HG02884 (cell line): ENCODE data around the gene PODNL1.

Experiments
- ATAC-seq: cut with Tn5 transposase; IDR thresholded peaks from one replicate; pipeline ENCODE4 v1.9.1; 2021; ENCODE audit warnings: mild to moderate bottlenecking, moderate library complexity; ENCODE audit not compliant: unreplicated experiment

Gene PODNL1, protein sequence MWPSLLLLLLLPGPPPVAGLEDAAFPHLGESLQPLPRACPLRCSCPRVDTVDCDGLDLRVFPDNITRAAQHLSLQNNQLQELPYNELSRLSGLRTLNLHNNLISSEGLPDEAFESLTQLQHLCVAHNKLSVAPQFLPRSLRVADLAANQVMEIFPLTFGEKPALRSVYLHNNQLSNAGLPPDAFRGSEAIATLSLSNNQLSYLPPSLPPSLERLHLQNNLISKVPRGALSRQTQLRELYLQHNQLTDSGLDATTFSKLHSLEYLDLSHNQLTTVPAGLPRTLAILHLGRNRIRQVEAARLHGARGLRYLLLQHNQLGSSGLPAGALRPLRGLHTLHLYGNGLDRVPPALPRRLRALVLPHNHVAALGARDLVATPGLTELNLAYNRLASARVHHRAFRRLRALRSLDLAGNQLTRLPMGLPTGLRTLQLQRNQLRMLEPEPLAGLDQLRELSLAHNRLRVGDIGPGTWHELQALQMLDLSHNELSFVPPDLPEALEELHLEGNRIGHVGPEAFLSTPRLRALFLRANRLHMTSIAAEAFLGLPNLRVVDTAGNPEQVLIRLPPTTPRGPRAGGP

GRCh38 chr19:13938301-13939064 lies at the start of gene PODNL1:
Gene PODNL1, minus strand, starts transcription at chr19:13938417. Its CDS starts 236 bp downstream, at chr19:13938181.
- ATAC-seq, result no peak

GRCh38 chr19:13987101-13987890 lies 49.1 kb upstream of the PODNL1 start:
- ATAC-seq, result no peak

DNA sequence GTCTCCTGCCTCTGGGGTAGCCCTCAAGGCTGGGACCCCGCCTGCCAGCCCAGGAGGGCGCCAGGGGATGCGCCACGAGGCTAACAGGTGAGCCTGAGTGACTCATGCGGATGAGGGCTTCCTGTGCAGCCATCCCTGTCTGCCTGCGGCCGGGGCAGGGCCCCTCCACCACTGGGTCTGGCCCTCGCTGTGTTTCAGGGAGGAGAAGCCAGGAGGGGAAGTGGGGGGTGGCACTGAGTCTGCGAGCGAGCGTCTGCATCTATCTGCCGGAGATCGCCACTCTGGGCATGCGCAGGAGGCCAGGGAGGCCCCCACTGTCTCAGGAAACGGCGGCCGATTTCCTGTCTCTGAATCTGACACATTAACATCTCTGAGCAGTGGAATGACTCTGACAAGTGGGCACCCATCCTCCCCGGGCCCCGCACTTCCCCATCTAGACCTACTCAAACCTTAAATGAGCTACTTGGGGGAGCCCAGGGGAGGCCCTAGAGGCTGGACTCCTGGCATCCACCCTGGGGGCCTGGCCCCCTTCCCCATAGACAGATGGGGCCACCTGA lies 48.2 kb upstream of the PODNL1 start:
- peak; percentile 69 for ATAC-seq

DNA sequence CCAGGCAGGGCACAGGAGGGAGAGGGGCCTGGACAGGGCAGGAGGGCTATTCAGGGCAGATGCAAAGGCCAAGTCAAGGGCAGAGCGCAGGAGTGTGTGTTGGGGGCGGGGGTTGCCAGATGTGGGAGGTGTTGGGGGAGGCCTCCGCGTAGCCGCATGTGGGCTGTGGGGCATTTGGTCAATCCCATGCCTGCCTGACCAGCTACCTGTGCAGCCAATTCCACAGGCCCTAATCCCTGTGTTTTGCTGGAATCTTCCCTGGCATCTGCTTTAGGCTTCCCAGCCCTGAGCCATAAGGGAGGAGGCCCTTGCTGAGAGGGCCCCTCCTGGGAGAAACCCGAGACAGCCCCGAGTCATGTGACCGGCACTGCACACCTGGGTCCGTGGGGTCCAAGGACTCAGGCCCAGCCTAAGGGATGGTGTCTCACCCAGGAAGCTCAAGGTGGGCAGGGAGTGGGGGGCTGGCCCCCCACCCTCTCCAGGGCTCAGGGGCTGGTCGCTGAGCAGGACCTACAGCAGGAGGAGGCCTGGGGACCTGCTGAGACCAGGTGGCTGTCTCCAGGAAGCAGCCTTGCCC lies 47.6 kb upstream of the PODNL1 start:
- peak; percentile 4 for ATAC-seq

GRCh38 chr19:13984875-13985741 lies 46.9 kb upstream of the PODNL1 start:
- no peak for ATAC-seq

GRCh38 chr19:13984186-13984585 lies 46.0 kb upstream of the PODNL1 start:
- no peak for ATAC-seq

DNA sequence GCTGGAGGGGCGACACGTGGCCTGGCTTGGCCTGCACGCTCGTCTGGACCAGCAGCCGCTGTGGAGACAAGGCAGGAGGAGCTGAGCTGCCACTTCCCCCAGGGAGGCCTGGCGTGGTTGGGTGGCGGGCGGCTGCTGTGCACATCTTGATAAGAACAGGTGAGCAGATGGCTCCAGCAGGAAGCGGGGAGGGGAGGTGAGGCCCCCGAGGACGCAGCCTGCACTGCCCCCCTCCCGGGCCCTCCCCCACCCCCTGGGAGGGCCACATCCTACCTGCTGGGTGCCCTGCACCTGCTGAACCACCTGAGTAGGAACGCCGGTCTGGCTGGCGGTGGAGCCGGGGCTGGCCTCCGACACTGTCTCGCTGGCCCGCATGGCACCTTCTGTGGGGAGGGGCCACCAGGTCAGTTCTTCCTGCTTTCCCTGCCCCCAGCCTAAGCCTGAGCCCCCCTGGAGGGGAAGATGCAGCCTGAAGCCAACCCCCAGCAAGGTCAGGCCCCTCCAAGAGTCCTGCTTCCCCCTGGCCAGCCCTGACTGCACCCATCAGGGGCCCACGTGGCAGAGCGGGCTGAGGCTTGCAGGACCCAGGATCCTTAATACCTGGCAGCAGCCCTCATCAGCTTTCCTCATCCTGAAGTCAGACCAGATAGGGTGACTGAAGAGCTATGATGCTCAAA lies 45.1 kb upstream of the PODNL1 start:
- no peak for ATAC-seq

- ATAC-seq, result no peak
Measured at GRCh38 chr19:13982773-13983172, 44.6 kb upstream of the PODNL1 start.

GRCh38 chr19:13981988-13982501 lies 43.8 kb upstream of the PODNL1 start:
- no peak for ATAC-seq

GRCh38 chr19:13981467-13981866 lies 43.2 kb upstream of the PODNL1 start:
- no peak for ATAC-seq

DNA sequence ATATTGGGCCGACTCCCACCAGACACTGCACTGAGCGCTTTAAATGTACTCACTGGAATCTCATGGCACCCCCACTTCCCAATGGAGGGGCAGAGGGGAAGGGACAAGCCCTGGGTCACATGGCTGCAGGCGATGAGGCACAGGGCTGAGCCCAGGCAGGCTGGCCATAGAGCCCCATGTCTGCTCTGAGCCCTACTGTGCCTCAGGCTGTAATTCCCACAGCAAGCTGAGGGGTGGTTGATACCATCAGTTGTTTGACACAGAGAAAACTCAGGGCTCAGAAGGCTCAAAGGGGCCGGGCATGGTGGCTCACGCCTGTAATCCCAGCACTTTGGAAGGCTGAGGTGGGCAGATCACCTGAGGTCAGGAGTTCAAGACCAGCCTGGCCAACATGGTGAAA lies 42.8 kb upstream of the PODNL1 start:
- no peak for ATAC-seq

DNA sequence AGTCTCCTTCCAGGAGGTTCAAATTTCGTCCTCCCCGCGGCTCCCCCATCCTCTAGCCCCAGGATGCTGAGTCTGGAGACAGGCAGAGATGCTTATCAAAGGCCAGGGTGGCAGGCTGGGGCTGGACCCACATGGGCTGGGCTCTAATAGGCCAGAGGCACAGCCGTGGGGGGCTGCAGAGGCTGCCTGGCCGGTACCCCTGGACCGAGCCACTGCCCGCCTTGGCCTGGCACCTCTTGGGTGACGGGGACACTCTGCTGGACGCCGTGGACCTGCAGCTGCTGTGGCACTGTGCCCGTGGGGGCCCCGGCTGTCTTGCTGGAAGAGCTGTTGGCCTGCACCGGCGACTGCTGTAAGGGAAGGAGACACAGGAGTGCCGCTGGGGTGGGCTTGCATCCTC lies 42.1 kb upstream of the PODNL1 start:
- ATAC-seq, result no peak

DNA sequence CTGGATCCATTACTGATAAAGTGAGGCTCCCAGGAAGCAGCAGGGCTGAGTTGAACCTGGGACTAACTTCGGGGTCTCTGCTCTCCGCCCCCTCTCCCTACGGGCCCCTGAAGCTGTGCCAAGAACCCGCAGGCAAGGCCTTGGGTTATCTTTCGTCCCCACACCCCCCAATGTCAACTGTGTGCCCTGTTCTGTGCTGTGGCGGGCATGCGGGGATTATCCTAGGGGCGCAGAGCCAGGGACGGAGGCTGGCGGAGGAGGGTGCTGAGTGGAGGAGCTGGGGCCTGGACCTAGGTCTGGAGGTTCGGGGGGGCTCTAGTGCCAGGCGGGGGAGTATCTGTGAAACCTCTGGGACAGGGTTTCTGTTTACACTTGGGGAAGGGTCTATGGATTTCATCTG lies 41.5 kb upstream of the PODNL1 start:
- ATAC-seq, result no peak

DNA sequence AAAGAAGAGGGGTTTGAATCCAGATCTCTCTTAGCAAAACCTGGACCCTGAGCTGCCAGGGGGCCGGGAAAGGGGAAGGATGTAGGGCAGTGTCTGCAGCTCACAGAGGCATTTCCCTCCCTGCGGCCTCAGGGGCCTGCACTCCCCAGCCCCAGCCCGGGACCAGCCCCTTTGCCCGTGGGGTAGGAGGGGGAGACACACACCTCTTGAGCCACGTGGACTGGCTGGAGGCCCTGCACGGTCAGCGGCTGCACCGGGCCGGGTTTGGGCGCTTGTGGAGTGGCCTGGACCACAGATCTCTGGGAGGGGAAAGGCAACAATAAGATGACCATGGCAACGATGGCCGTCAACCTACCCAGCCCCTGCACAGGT lies 41.0 kb upstream of the PODNL1 start:
- ATAC-seq, result no peak

DNA sequence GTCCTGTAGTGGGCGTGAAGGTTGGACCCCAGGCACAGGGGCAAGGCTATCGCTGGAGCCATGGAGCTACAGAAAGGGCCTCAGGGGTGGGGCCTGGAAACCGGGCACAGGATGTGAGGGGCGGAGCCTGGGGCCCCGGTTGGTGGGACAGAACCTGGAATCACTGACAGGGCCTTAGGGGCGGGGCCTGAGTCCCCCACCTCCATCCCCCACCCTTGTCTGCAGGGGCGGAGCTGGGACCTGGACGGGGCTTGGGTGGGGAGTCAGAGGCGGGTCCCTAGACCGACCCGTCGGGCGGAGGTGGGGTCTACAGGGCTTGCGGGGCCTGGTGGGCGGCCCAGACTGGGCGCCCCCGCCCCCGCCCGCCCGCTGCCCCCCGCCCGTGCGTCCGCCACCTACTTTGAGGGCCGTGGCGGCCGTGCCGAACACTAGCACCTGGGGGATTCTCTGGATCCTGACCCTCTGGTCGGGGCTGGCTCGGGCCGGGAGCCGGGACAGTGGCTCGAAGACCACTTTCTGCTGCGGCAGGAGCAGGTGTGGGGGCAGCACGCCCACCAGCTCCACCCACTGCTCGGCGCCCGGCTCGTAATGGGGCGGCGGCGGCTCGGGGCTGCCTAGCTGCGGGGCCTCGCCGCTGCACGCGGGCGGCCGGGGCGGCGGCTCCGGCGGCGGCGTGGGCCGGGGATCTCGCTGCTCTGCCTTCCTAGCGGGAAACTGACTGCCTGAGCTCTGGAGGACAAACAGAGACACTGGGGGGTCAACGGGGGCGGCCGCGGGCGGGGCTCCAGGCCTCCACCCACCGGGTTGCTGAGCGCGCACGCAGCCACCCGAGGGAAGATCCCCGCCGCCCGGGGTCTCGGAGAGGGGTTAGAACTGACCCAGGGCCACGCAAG lies 40.4 kb upstream of the PODNL1 start:
- no peak for ATAC-seq

- ATAC-seq, result no peak
Measured at GRCh38 chr19:13977803-13978202, 39.6 kb upstream of the PODNL1 start.

- no peak for ATAC-seq
Measured at GRCh38 chr19:13976446-13976845, 38.2 kb upstream of the PODNL1 start.

GRCh38 chr19:13975870-13976269 lies 37.7 kb upstream of the PODNL1 start:
- ATAC-seq, result no peak
